Middle frontal gyrus (tissue), 1 donor: Measurements from ENCODE around the gene ADGRD1.
"Not testable (repeated sequence)": the region's sequence is repeated elsewhere in the genome, so short reads cannot be mapped to it uniquely, and the experiment has no call there.

Source experiments
- DNase-seq: peaks from one replicate; pipeline ENCODE4 v3.0.0-alpha.2; 2015; ENCODE audit warnings: low spot score; ENCODE audit errors: extremely low spot score

The ADGRD1 gene

DNA sequence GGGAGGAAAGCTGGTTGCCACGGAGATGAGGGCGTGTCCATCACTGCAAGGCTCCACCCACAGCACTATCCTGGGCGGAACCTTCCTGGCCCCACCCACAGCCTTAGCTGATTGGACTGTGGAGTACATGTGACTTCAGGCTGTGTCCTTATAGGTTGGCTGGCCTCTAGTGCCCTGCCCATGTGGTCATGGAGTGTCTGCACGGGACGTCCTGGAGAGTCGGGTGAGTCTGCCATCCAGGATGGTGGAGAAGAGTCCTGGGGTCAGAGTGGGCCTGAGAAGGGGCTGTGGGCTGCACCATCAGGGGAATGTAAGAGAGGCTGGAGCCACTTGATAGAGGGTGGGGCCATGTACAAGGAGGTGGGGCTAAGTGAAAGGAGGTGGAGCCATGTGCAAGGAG is 117.0 kb downstream of the ADGRD1 start:
- not testable (repeated sequence) for DNase-seq

DNA sequence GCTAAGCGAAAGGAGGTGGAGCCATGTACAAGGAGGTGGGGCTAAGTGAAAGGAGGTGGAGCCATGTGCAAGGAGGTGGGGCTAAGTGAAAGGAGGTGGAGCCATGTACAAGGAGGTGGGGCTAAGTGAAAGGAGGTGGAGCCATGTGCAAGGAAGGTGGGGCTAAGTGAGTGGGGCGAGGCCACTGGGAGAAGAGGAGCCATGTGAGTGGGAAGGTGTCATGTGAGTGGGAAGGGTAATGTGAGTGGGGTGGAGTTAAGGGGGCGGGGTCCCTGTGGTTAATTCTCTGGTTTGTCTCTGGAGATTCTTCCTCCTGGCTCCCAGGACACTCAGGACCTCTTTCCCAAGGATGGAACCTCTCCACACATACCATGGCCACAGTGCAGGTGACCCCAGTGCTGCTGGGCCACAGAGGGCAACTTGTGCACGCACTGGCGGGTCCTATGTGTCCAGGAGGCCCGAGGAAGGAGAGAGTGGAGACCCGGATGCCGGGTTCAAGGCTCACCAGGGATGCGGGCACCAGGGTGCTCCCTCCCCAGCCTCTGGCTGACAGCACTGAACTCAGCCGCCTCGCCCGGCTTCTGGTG is 117.6 kb downstream of the ADGRD1 start:
- DNase-seq, result not testable (repeated sequence)

DNA sequence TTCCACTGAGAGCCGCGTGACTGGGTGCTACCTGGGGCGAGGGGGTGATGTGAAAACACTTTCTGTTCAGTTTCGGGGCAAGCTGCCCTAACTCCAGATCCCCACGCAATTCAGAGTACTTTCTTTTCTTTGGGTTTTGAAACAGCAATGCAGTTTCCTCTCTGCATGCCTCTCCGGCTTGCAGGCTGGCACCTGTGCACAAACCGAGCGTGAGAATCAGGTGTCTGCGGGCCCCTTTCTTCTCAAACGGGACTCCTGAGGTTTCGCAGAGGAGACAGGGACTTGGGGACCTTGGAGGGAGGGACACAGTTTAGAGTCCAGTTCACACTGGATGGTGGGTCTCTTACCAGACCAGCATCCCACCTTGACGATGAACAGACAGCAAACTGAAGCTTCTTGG is 118.2 kb downstream of the ADGRD1 start:
- not testable (repeated sequence) for DNase-seq

DNA sequence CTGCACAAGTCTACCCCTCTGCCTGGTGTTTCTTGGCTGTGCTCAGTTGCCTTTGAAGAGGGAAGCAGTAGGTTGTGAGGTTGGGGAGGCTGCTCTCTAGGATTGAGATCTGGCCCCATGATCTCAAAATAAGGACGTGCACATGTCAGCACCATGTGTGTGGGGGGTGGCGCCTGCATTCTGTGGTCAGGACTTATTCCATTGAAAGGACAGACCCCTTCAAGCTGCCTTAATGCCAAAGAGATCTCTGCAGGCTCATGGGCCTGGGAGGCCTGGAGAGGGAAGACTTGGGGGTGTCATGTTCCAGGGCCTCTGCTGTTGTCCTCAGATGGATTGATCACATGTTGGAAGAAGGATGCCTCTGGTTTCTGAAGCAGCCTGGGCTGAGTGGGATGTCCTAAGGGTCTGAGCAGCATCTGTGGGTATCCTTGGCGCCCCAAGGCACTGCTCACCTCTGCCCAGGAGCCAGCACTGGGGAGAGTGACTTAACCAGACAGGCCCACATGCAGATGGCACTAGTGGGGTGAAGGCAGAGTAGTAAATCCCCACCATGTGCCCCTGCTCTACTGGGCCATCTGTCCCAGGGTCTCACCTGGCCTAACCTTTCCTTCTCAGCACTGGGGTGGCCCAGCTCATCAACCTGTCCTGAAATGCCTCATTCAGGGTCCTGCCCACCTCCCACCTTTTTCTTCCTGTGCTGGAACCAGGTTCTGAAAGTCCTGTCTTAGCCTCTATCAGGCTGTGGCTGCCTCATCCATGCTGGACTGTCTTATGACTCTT is 118.9 kb downstream of the ADGRD1 start:
- DNase-seq, result no peak

DNA sequence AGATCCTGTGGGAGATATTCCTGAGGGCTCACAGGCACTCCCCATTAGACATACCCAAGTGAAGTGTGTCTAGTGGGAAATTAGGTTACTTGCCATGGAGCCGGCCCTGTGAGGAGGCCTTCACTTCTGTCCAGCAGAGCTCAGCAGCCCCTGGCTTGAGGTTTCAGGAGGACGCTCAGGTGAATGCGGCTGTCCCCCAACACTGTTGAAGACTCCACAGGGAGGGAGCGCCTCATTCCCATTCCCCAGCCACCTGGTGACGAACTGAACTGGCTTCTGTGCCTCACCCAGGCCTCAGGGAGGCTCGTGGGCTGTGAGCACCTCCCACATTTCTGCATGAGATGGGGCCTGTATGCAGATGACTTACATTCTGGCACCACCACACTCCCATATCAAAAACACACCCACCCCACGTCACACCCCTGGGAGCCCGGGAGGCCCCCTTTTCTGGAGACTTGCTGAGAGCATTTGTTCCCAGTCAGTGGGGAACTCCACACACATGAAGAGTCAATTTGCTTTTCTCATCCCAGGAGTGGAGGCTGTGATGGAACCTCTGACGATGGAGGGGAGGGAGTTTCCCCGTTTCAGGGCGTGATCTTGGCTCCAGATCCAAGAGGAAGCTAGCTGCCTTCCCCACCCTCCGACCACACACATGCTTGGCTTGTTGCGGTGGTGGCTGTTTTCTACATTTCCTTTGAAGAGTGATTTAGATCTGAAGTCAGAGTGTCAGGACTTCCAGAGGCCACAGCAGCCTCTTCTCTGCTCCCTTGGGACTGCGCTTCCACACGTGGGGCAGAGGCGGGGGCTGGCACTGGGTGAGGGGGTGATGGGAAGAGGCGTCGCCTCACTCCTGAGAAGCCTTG is 120.7 kb downstream of the ADGRD1 start:
- DNase-seq, result no peak

DNA sequence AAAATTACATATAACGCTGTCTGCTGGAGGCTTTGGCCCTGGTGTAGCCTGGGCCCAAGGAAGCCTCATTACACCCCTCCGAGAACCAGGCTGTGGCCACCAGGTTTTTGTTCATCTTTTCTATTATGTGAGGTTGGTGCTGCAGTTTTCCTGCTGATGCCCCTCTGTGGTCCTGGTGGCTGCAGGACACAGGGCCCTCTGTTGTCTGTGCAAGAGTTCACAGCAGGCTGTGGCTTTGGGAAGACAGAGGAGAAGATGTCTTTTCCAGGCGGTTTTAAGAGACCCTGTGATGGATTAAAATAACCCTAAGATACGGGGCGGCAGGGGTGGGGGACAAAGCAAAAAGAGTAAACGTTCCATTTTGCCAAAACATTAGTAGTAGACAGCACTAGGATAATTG is 121.5 kb downstream of the ADGRD1 start:
- no peak for DNase-seq

DNA sequence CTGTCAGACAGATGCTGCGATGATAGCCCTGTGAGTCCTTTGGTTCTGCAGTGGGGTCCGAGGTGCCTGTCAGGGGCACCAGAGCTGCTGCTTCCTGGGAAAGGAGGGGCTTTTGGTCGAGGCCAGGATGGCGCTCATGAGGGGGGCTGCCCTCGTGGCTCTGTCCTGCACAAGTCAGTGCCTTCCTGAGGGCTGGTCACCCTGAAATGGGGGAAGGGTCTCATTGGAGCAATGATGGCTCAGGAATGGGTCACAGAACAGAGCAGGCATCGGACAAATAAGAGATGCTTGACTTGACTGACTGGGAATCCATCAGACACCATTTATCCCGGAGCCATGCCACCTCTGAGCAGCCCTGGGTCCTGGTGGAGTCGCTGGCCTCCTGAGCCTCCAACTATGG is 121.9 kb downstream of the ADGRD1 start:
- DNase-seq, result no peak

DNA sequence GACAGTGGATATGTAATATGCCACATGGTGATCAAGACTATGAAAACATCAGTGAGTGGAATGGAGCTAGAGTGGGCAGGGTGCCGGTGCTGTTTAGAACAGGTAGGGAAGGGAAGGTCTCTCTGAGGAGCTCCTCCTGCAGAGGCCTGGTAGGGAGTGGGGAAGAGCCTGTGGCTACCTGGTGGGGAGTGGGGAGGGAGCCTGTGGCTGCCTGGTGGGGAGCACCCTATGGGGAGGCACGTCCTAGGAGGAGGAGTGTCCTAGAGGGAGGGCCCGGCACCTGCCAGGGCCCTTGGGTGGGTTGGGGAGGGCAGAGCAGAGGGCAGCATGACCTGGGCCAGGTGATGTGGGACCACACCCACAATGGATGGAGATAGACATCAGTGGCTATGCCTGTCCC is 122.6 kb downstream of the ADGRD1 start:
- no peak for DNase-seq

DNA sequence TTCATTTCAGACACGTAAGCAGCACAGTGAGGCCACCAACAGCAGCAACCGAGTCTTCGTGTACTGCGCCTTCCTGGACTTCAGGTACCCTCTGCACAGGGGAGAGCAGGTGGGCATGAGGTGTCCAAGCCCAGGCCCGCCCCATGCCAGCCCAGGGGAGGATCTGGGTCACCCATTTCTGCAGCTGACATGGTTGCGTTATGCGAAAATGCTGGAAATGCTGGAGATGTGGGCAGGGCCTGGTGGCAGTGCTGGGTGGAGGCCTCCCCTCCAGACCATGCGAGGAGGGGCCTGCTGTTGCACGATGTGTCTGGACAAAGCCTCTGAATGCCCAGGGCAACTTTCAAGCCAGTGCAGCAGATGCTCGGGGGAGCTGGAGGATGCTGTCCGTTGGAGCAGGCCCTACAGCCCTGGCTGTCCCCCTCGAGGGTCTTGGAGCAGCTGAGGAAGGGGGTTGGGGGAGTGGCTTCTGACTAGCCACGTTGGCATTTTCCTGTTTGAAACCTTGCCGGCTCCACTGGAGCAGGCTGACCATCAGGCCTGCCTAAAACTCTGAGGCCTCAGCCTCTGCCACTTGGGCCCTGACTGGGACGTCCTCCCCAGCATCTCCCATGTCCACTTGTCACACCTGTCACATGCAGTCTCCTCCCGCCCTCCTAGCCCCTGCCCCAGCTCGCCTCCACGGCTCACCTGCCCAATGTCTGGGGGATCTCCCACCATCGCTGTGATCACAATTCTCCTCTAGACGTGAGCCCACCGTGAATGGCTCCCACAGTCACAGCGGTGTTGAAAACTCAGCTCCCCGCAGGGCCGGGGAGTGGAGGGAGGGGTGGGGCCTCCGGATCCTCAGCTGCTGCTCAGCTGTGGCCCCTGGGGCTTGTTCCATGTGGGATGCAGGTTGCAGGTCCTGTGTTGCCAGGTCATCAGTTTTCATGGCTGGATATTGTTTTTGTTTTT is 123.4 kb downstream of the ADGRD1 start:
- no peak for DNase-seq

DNA sequence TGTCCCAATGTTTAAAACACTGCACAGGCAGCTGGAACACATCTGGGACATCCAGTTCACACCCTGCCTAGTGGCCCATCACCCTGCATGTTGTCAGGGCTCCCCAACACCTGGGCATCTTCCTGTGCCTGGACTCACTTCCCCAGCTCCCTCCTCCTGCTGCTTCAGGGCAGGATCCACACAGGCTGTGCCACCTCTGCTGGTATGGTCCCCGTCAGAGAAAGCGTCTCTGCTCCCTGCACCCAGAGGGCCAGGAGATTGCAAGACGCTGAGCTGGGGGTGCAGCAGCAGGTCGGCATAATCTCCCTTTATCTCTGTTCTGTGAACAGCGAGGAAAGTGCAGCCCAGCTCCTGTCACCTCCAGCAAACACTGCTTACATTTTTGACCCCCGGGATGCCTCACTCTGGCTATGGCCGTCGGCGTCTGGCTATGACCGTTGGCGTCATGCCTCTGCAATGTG is 124.3 kb downstream of the ADGRD1 start:
- DNase-seq, result no peak

DNA sequence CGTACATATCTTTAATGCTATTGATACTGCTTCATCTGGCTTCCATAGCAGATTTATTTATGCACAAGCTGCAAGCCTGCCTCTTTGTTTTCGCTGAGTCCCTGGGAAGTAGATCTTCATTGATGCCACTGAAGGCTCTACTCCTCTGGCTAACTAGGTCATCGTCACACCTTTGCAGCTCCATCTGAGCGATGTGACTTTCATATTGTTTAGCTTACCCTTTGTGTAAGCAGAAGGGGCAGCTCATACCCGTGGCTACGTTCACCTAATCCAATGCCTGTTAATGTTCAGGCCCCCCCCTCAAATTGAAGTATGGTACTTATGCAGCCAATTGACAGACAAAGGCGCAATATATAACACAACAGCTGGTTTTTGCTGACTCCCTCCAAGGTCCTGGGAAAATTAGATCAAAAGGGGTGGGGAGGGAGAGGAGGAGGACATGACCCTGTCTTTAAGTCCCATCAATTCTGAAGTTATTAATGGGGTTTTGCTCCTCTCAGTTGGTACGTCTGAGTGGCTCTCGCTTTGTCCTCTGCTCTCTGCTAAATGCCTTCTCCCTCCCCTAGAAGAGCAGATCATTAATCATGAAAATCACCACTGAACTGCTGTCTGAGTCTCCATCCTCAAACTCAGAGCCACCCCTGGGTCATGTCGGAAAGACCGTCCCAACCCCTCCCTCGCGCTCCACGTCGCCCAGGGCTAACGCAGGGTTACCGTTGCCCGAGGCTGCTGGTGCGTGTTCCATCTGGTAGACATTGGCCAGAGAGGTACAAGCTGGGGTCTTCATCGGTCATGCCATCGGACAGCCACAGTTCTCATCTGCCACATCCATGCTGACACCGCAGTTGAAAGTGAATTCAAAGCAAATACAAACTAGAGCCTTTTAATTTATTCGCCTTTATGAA is 128.8 kb downstream of the ADGRD1 start:
- DNase-seq, result no peak

DNA sequence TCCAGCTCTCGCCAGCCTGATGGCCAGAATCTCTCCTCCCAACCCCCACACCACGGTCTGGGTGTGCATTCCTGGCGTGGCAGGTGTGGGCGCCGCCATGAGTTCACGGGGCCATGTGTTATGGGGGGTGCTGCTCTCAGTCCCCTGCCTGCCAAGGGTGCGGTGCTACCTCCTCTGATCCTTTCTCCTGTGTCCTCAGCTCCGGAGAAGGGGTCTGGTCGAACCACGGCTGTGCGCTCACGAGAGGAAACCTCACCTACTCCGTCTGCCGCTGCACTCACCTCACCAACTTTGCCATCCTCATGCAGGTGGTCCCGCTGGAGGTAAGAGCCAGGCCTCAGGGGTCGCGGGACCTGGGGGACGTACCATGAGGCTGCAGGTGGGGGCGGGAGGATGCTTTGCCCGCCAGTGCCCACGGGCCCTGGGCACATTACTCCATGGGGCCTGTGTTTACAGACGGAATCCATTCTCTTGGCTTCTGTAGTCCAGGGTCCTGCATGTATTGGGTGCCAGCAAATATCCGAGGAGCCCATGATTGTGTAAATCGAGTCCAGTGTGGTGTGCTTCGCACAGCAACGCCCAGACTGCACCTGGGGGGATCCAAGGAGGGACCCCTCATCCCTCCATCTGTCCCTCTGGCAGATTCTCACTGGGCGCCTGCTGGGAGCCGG is 130.8 kb downstream of the ADGRD1 start:
- DNase-seq, result no peak

DNA sequence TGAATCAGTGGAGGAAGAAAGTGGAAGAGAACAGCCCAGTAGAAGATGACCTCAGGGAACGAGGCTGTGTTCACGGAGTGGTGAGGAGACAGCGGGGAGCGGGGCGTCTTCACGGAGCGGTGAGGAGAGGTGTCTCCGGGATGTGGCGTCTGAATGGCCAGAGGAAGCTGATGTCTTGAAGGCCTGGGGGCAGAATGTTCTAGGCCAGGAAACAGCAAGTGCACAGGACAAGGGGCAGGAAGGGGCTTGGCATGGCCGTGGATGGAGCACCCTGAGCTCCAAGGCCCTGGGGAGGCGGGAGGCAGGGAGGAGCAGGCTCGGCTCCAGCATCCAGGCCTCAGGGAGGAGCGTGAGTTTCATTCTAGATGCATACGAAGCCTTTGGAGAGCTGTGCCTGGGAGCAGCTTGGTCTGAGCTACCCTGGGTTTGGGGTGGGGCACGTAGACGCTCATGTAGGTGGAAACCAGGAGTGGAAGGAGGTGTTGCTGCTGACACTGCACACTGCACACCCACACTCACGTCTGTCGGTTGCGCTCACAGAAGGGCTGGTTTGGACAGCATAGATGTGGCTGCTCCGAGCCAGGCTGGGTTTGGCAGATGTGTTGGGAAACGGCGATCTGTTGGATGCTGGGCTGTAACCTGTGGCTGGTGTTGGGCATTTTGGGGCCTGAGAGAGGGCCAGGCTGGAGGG is 131.6 kb downstream of the ADGRD1 start:
- DNase-seq, result no peak

DNA sequence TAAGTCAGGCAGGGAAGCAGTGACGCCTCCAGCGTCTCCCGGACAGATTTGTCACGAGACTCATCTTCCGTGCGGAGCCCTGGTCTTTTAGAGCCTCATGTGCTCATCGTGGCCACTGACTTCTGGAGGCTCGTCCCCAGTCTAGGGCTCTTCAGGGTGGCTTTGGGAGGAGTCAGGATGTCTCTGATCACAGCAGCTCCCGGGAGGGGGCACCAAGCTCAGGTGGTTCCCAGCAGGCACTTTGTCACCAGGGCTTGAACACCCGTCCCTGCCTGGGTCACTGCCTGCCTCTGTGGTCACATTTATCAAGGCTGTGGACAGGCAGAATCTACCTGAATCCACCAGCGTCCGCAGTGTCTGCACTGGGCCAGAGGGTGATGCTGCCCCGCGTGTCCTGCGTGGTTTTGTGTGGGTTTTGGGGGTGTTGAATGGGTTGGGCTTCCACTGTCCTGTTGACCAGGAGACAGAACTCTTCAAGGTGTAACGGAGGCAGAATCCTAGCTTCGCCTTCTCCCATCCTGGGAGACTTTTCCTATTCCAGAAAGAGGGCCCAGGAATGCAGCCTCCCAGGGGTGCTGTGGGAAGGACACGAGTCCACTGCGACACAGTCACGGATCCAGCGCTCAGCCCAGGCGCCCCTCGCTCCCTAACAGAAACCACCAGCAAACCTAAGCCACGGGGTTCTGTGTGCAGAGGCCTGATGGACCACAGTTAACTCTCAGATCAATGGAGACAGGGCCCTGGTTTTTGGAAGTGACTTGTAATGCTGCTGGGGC is 132.3 kb downstream of the ADGRD1 start:
- DNase-seq, result no peak

DNA sequence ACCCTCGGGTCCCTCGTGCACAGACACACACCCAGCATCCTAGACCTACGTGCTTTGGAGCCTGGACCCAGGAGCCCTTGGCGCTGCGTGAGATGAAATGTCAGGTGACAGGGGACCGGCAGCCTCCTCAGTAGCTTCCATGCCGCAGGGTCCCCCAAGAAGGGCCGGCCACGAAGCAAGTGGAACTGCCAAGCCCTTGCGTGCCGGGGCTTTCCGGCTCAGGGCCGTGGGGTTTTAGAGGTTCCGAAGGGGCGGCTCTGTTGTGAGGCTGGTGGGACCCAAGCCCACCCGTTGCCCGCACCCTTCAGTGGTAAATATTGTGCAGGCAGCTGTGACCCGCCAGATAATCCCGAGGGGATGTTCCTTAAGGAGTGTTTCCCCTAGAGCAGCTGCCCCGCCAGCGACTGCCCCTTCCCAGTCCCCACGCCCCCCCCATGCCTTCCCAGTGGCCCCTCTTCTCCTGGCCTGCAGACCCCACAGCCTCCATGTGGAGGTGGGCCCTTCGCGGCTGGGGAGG is 133.7 kb downstream of the ADGRD1 start:
- DNase-seq, result no peak

DNA sequence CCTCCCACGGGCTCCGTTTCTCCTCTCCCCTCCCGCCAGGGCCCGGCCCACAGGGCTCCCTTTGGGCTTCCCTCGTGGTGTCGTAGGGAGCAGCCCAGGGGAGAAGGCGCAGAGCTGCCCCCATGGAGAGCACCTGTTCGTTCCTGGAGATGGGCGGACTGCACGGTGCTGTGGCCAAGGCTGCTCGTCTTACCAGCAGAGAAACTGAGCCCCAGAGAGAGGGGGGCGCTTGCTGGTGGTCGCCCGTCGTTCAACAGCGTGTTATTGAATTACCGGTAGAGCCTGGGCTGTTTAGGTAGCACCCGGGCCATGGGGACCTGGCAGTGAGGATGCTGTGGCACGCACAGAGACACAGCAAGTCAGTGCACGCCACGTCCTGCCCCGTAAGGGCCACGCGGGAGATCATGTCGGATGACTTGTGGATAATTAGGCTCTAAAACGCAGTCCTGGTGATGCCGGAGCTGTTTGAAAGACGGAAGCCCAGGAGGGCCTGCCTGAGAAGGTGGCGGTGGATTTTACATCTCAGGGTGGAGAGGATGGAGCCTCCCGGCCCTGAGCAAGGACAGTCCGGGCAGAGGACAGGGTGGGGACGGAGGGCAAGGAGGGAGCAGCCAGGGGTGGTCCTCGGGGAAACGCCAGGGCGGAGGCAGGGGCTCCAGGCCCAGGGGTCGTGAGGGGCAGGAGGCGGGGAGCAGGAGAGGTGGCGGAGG is 134.4 kb downstream of the ADGRD1 start:
- no peak for DNase-seq
